GM21423 (cell line): ENCODE data around the gene ZNF683.
"Not testable (repeated sequence)": the region's sequence is repeated elsewhere in the genome, so short reads cannot be mapped to it uniquely, and the experiment has no call there.

Experiments used
- ATAC-seq: cut with Tn5 transposase; IDR thresholded peaks from one replicate; pipeline ENCODE4 v1.9.1; 2021; ENCODE audit warnings: mild to moderate bottlenecking, moderate library complexity; ENCODE audit not compliant: unreplicated experiment

Gene ZNF683

DNA sequence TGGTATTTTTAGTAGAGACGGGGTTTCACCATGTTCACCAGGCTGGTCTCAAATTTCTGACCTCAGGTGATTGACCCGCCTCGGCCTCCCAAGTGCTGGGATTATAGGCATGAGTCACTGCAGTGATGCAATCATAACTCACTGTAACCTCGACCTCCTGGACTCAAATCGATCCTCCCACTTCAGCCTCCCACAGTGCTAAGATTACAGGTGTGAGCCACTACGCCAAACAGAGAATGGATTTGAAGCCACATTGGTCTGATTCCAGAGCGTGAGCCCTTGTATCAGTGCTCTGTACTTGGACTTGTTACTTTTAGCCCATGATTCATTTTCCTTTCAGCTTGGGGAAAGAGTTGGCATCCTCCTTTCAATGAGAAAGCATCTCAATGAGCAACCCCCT is 14.9 kb upstream of the ZNF683 start:
- ATAC-seq: no peak

DNA sequence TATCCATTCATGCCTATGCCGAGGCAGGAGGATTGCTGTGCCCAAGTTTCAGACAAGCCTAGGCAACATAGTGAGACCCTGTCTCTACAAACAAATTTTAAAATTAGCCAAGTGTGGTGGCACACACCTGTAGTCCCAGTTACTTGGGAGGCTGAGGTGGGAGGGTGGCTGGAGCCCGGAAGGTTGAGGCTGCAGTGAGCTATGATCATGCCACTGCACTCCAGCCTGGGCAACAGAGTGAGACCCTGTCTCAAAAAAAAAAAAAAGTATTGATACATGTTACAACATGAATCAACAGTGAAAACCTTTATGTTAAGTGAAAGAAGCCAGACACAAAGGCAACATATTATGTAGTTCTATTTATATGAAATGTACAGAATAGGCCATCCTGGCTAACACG is 12.5 kb upstream of the ZNF683 start:
- not testable (repeated sequence) for ATAC-seq

DNA sequence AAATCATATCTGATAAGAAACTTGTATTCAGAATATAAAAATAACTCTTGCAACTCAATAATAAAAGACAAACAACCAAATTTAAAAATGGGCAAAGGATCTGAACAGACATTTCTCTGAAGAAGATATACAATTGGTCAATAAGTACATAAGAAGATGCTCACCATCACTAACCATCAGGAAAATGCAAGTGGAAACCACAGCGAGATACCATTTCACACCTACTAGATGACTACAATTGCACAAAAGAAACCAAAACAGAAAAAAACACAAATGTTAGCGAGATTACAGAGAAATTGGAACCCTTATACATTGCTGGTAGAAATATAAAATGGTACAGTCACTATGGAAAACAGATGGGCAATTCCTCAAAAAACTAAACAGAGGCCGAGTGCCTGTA is 11.5 kb upstream of the ZNF683 start:
- no peak for ATAC-seq

DNA sequence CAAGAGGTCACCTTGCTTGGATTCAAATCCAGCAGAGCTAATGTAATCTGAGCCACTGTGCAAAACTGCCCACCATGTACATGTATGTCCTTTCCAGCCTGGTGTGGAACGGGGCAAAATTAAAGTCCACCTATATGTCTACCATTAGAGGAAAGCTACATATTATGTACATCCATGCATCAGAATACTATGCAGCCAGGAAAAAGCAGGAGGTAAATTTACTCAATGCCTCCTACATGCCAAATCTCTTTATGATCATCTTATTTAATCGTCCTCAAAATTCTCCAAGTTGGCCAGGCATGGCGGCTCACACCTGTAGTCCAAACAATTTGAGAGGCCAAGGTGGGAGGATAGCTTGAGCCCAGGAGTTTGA is 6.3 kb upstream of the ZNF683 start:
- ATAC-seq: no peak

DNA sequence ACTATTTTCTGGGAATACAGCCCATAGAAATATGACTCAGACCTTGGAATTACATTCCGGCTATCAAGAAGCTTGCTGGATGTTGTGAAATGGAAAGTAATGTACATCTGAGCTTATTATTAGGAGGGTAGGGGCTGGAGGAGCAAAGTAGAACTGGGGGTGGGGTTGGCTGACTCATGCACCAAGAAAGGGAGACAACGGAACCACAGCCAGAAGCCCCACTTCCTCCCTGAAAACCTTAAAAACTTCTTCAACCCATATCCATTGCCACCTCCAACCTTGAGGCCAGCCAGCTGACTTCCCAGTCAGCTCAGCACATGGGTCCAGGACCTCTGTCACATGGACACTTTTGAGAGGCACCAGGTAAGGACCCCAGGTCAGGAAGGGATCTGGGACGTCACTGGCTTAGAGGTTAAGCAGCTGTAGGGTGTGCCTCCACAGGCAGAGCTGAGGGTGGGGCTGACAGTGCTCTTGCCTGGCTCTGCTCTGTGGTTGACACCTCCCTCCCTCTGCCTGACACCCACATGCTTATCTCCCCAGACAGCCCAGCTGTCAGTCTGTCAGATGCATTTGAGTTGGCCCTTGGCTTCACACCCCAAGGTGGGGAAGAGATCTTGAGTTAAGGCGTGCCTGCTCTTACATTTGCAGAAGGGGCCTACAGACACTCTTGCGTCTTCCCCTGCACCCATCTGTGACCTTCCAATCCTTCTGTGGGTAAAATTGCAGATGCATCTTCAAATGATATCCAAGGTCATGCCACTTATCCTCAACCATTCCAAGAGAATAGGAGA is 5.7 kb upstream of the ZNF683 start:
- ATAC-seq: peak; percentile 89

DNA sequence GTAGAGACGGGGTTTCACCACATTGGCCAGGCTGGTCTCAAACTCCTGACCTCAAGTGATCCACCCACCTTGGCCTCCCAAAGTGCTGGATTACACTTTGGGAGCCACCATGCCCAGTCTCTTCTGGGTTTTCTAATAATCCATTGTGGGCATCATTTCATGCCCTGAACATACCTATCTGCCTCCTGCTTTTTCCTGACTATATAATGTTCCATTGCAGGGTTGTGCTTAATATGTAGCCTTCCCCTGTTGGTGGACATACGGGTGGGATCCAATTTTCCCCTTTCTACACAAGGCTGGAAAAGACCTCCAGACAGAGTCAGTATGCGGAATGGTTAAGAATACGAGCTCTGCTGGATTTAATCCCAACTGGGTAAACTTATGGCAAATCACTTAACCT is 3.5 kb upstream of the ZNF683 start:
- ATAC-seq: no peak

DNA sequence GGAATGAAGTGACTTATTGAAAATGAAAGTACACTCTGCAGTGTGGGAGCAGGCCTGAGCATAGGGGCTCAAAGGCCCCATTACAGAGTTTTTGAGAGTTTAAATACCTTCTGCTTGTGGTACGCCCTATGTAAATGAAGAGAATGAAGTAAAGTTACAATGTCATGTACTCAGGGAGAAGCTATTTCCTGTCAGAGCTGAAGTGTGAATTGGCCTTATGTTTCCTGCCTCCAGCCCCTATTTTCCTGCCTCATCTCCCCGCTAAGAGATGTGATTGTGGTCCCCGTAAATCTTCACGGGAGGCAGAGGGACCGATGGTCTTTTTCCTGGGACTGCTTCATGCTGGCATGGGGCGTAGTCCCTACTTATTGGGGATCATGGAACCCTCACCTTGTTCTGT is 2.5 kb upstream of the ZNF683 start:
- no peak for ATAC-seq

DNA sequence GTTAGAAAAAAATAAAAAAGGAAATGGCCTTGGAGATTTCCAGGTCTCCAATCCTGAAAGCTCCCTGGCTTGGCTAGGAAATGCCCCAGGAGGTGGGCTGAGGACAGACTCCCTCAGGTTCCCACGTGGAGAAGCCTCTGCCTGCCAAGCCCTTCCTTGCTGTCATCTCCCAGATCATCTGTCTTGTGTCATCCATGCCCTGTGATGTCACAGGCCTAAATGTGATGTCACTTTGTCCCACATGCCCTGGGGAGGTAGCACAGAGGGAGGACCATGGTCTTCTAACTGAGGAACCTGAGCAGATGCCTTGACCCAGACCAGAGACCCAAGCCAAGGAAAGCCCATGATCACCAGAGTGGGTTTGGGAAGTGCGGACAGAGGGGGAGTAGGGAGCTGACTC is 1.8 kb upstream of the ZNF683 start:
- not testable (repeated sequence) for ATAC-seq

DNA sequence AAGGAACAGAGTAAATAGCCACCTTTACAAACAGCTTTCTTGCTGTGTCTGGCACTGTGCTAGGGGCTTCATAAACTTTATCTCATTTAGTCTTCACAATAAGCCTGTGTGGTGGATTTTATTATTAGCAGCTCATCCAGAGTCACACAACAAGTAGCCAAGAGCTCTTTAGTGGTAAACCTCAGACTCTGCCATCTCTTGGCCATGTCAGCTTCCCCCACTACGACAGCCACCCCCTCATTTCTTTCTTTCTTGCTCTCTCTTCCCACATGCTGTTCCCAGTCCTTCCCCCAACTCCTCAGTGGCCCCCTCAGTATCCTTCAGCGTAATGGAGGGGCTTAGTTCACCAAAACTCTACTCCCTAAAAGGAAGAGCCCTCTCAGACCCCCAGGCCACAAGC is 1.2 kb upstream of the ZNF683 start:
- no peak for ATAC-seq

DNA sequence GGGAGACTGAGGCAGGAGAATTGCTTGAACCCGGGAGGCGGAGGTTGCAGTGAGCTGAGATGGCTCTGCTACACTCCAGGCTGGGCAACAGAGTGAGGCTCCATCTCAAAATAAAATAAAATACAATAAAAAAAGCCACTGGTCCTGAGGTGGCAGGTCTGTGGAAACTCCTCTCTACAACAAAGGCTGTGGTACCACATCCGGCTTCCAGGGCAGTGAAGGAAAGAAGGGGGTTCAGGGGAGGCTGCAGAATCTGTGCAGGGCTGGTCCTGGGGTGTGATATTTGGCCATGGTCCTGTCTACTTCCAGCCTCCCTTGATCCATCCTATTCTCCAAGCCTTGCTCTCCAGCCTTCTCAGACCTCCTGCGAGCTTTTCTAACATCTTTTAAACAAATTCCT is 731 bp upstream of the ZNF683 start:
- no peak for ATAC-seq

DNA sequence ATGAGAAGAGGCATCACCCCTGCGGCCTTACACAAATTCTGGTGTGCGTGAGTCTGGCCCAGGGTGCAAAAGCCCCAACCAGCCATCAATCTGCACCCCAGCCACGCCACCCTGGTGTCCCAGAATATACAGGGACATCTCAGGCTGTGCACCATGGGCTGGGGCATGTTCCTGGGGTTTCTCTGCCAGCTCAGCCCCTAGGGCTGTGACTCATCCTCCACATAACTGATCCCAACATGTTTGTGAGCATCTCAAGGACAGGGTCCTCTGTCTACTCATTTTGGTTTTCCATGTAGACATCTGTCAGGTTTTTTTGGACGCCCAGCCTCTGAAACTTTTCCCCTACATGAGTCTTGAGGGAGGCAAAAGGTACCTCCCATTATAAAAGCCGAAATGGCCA is 511 bp downstream of the ZNF683 start:
- no peak for ATAC-seq

DNA sequence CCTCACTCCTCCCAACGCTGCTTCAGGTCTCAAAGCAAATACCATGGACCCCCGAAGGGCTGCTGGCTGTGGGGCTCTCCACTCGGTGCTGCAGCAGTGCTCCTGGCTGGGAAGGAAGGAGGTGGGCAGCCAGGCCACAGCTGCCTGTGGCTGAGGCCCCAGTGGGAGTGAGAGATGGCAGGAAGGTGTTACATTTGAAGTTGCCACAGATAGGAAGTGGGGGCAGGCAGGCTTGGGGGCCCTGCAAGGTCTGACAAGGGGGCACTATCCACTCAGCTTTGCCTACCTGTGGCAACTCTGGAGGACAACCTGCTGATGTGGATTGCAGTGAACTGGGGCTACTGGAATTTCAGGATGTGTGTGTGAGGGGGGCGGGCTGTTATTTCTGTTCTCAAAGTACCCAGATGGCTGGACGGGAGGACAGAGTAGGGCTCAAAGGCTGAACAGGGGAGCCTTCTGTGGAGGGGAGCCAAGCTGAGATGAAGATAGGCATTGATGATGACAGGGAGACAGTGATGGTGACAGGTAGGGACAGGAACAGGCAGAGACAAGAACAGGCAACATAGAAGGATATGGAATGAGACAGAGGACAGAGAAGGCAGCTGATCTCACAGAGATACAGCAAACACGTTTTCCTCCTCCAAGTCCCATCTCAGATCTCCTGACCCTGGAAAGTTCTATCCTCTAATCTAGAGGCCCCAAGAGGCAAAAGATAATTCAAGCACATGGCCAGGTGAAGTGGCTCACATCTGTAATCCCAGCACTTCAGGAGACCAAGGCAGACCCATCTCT is 1.8 kb downstream of the ZNF683 start:
- ATAC-seq: no peak

DNA sequence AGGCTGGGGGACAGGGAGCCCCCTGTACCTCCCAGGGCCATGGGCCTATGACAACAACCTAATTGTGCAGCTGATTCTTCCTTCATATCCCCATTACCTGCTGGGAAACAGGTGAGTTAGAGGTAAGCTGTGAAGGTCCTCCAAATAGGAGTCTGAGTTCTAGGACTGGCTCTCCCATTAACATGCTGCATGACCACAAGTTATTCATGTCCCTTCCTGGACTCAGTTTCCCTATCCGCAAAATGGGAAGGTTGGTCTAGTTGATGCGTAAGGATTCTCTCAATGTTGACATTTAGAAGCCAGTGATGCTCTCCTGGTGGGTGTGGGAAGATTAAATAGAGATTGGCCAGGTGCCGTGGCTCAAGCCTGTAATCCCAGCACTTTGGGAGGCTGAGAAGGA is 4.1 kb downstream of the ZNF683 start:
- ATAC-seq: no peak

DNA sequence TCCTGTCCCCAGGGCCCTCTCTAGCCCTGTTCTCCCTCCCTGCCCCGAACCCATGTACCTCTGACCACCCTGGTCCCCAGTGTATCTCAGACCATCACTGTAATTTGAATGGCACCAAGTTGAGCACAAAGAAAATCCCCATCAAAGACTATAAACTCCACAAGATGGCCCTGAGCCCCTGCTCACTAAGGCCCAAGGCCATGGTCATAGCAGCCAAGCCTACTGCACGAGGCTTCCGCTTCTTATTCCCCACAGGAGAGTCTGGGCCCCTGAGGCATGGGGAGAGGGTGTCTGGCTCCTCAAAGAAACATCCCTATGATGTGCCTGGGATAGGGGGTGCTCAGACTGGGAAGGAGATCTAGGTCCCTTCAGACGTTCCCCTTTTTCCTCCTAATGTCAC is 4.5 kb downstream of the ZNF683 start:
- ATAC-seq: no peak

DNA sequence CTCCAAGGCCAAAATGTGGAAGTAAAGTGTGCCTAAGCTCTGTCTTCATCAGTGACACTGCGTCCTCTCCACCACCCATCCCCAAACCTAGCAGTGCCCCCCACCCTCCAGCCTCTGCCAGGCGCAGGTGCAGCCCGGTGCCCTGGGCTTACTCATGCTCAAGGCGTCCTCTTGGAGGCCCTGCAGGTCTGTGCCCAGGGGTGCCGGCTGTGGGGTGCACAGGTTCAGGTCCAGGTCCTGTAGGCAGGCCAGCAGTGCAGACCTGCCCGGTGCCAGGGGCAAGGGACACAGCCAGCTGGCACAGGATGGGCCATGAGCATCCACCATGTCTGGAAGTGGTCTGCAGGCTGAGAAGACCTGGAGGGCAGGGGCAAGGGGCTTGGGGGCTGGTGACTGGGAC is 5.1 kb downstream of the ZNF683 start:
- ATAC-seq: no peak

DNA sequence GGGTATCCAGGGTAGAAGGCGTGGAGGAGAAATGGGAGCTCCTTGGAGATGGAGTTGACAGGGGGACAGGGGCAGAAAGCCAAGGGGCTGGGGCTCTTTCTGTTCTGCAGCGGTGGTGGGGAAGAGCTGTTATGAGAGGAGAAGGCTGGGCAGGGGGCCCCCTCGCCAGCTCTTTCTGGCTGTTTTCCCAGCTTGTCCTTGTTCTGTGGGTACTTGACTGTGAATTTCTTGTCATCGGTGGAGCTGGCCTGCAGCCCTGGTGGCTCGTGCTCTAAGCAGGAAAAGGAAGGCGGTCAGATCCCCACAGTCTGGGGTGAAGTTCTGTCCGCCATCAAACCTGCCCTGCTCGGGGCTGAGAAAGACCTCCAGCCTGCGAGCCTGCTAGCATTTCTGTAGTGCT is 7.6 kb downstream of the ZNF683 start:
- ATAC-seq: no peak

DNA sequence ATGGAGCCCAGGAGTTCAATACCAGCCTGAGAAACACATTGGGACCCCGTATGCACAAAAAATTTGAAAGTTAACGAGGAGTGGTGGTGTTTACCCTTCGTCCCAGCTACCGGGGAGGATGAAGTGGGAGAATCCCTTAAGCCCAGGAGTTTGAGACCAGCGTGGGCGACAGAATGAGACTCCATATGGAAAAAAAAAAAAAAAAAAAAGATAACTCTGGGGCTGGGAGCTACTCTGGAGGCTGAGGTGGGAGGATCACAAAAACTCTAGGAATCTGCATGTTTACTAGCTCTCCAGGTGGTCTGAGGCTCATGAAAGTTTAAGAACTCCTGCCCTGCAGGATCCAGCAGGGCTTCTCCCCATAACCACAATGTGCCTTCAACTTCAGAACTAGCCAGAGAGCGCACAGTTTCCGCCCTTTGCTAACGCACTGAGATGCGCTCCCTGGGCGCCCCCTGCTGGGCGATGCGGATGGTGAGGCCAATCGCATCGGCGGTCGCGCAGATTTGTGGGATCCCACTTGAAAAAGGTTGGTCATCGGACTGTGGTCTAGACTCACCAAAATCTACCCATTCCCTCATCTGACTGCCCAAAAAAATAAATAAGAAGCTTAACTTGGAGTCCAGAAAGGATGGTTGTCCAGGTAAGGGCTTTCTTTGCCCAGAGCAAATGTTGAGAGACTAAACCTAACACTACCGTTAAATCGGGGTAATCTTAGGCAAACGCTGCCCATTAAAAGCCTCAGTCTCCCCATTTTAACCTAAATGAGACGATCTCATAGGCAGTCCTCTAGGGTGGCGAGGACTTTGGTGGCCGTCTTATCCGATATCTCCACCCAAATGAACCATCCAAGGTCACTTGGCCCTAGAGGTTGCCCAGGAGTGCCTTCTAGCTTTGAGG is 8.8 kb downstream of the ZNF683 start:
- no peak for ATAC-seq

DNA sequence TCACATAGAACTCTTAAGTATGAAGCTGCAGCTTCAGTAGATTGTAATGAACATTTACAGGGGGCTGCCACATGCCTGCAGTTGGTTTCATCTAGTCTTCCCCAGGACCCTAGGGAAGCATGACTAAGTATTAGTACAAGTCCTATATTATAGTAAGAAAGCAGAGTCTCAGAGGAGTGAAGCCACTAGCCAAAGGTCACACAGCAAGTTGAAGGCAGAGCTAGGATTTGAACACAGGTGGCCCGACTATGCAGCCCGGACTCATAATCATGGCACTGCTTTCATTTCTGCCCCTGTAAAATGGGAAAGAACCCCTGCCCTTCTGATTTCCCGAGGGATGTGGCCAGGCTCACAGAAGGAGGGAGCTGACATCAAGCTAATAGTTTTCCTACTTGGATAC is 10.2 kb downstream of the ZNF683 start:
- no peak for ATAC-seq

DNA sequence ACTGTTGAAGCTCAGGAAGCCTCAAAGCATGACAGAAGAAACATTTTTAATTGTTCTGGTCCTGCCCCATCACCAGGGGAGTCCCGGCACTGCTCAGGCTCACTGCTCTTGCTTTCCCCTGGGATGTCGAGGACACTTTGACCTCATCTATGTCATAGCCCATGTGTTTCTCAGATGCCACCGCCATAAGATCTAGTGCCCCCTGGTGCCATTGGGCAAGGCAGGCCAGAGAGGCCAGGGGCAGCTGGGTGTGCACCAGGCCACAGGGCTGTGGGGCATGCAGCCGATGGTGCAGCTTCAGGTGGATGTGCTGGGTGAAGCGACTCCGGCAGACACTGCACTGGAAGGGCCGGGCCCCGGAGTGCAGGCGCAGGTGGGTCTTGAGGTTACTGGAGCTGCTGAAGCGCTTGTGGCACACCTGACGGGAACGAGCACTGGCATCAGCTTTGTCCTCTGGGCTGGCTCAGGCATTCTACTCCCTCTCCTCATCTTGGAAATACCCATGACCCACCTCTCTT is 10.9 kb downstream of the ZNF683 start:
- ATAC-seq: no peak

DNA sequence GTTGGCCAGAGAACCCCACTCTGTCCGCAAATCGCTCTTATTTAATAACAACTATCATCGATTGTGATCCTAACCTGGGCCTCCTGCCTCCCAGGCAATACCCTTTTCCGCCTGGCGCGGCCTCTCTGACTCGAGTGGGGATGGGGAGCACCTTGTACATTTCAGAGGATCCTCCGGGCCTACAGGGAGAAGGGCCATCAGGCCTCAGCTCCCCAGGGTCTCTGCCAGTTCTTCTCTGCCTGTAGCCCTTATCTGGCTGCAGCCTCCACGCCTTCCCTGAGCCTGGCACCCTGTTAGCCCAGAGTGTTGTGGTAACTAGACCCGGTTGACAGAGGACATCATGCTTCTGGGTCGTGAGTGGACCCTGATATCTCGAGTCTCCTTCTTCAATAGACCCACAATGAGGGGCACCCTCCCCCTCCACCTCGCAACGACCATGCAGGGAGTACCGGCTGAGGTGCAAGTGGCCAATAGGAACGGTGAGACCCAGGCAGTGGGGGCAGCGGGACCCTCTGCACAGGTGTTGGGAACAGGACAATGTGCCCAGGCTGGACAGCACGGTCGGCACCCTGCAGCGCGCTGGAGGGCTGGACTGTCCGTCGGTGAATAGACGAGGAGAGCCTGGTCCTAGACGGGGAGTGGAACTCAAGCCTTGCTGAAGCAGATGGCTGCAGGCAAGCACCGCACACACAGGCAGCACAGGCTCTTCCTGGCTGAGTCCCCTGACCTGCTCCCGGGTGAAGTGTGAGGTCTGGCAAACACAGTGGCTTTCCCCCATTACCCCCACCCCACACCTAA is 11.5 kb downstream of the ZNF683 start:
- ATAC-seq: no peak
